ENCODE data around the gene DEFB112. TPM values are rescaled to one million over a fixed set of nuclear protein-coding genes. Genes with fewer than 3 reads are reported as not detected.

Gene DEFB112
- total RNA-seq, 1 experiment from 2014 or later, result not detected

- POLR2A ChIA-PET, result no interaction called here
- peaks cover 4% of the 10 kb centered on the region; the same call in 1 of the 2 replicates for H3K4me1 Mint-ChIP-seq
- DNase-seq (ENCODE audit: low spot score), result no peak
- no peak for ATAC-seq
- H3K4me3 Mint-ChIP-seq, result no peak overlapping the region
- CTCF ChIA-PET, result interaction anchor here (0.9 to 1.3 kb wide), 2 partner anchors 11 to 40 kb away, joined by 3 to 4 read pairs; no protein-coding TSS in a partner anchor
- H3K27ac Mint-ChIP-seq, result no peak overlapping the region
- TF ChIP-seq CDX4 (CRISPR knock-in tag; IDR thresholded peaks at IDR 0.05; ENCODE audit: borderline replicate concordance) (no peak), ESRRA (CRISPR knock-in tag; IDR thresholded peaks at IDR 0.05; ENCODE audit: borderline replicate concordance) (no peak), IRF1 (CRISPR knock-in tag; IDR thresholded peaks at IDR 0.05) (no peak), KAT7 (CRISPR knock-in tag; IDR thresholded peaks at IDR 0.05; ENCODE audit: borderline replicate concordance) (no peak), ARID4B (CRISPR knock-in tag; IDR thresholded peaks at IDR 0.05; ENCODE audit: borderline replicate concordance) (no peak), FOXK1 (CRISPR knock-in tag; IDR thresholded peaks at IDR 0.05) (no peak), RORB (CRISPR knock-in tag; IDR thresholded peaks at IDR 0.05) (no peak), ZNF671 (CRISPR knock-in tag; IDR thresholded peaks at IDR 0.05) (no peak), HMGA2 (CRISPR knock-in tag; IDR thresholded peaks at IDR 0.05) (no peak), NR2C2 (CRISPR knock-in tag; IDR thresholded peaks at IDR 0.05) (no peak), ZBTB43 (CRISPR knock-in tag; IDR thresholded peaks at IDR 0.05) (no peak), RELA (CRISPR knock-in tag; IDR thresholded peaks at IDR 0.05; ENCODE audit: borderline replicate concordance) (no peak), GABPB1 (CRISPR knock-in tag; IDR thresholded peaks at IDR 0.05) (no peak), ZNF396 (CRISPR knock-in tag; IDR thresholded peaks at IDR 0.05; ENCODE audit: borderline replicate concordance) (no peak)
- TF ChIP-seq, protein P1, sequence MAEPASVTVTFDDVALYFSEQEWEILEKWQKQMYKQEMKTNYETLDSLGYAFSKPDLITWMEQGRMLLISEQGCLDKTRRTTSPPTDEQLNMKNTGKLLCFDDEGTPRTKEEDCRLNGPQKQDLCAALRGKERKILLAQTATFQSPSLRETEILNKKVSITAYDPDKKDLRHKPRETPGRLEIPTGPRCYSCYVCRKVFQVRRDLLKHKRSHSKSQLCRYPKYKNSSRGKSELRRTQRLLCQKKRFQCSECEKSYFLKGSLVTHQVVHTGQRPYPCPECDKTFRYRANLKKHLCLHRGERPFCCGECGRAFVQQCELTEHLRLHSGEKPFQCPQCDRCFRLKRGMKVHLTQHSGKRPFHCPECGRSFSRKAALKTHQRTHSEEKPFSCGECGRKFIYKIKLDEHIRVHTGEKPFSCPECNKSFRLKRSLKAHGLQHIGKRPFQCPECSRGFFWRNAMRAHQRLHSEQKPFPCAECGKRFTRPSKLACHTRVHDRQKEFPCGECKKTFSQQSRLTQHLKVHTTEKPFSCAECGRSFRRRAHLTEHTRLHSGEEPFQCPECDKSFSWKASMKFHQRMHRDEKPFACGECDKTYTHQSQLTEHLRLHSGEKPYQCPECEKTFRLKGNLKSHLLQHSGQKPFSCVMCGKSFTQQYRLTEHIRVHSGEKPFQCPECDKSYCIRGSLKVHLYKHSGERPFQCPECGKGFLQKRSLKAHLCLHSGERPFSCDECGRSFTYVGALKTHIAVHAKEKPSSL (CRISPR knock-in tag; conservative IDR thresholded peaks at IDR 0.05), result no peak
- TF ChIP-seq, protein P2, sequence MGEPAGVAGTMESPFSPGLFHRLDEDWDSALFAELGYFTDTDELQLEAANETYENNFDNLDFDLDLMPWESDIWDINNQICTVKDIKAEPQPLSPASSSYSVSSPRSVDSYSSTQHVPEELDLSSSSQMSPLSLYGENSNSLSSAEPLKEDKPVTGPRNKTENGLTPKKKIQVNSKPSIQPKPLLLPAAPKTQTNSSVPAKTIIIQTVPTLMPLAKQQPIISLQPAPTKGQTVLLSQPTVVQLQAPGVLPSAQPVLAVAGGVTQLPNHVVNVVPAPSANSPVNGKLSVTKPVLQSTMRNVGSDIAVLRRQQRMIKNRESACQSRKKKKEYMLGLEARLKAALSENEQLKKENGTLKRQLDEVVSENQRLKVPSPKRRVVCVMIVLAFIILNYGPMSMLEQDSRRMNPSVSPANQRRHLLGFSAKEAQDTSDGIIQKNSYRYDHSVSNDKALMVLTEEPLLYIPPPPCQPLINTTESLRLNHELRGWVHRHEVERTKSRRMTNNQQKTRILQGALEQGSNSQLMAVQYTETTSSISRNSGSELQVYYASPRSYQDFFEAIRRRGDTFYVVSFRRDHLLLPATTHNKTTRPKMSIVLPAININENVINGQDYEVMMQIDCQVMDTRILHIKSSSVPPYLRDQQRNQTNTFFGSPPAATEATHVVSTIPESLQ (CRISPR knock-in tag; IDR thresholded peaks at IDR 0.05), result no peak
- no peaks in the 10 kb centered on the region for H3K36me3 Mint-ChIP-seq
- H3K27me3 Mint-ChIP-seq (ENCODE audit: low read depth), result no peaks in the 10 kb centered on the region
- H3K9me3 Mint-ChIP-seq, result no peaks in the 10 kb centered on the region
These were observed 37.7 kb upstream of the DEFB112 start for GRCh38 chr6:50087231-50087954.
